NCI-H1417 (cell line): Measurements from ENCODE around the gene STAB2.
"Not testable (repeated sequence)": the region's sequence is repeated elsewhere in the genome, so short reads cannot be mapped to it uniquely, and the experiment has no call there.

Experiments
- DNase-seq, 3 experiments: peaks; one replicate each; lab custom pipeline; 2025; lab: John Stamatoyannopoulos, UW

STAB2 gene

GRCh38 chr12:103809154-103809553 lies 222.1 kb downstream of the STAB2 start:
- DNase-seq, result no peak

GRCh38 chr12:103809639-103810038 lies 222.6 kb downstream of the STAB2 start:
- not testable (repeated sequence) for DNase-seq

GRCh38 chr12:103810111-103810510 lies 223.0 kb downstream of the STAB2 start:
- DNase-seq, result no peak

GRCh38 chr12:103811791-103812190 lies 224.7 kb downstream of the STAB2 start:
- no peak for DNase-seq

GRCh38 chr12:103812789-103813188 lies 225.7 kb downstream of the STAB2 start:
- no peak for DNase-seq

GRCh38 chr12:103813426-103813825 lies 226.4 kb downstream of the STAB2 start:
- no peak for DNase-seq

GRCh38 chr12:103813949-103814348 lies 226.9 kb downstream of the STAB2 start:
- no peak for DNase-seq

GRCh38 chr12:103814436-103814835 lies 227.4 kb downstream of the STAB2 start:
- no peak for DNase-seq
